ENCODE measurements around the gene SYT6. TPM values are rescaled to one million over a fixed set of nuclear protein-coding genes. Genes with fewer than 3 reads are reported as not detected.

Gene SYT6
- total RNA-seq = under 0.01 TPM

GRCh38 chr1:114153261-114154145 is at the start of gene SYT6:
SYT6 (minus strand) TSS chr1:114153869; CDS start chr1:114153772, 97 bp downstream.
- no peaks in the 10 kb centered on the region for H3K9me3 ChIP-seq (ENCODE audit: control insufficient read depth in 3 of 3, low read length in 3 of 3)

GRCh38 chr1:114201486-114201885 is 47.8 kb upstream of the SYT6 start:
- H3K27me3 ChIP-seq (ENCODE audit: control insufficient read depth in 3 of 3, insufficient read depth in 3 of 3, low read length in 3 of 3) = peaks cover 0 to 5% (median 4%) of the 10 kb centered on the region in 3 donors
- no peak overlapping the region for H3K9ac ChIP-seq (ENCODE audit: low read depth in 1 of 3, low read length in 3 of 3)
- H3K9me3 ChIP-seq (ENCODE audit: control insufficient read depth in 3 of 3, low read length in 3 of 3) = no peaks in the 10 kb centered on the region
- H3K4me3 ChIP-seq (ENCODE audit: low read length in 3 of 3) = no peak overlapping the region
- no peak overlapping the region for H3K27ac ChIP-seq (ENCODE audit: low read depth, low read length)
- H3K36me3 ChIP-seq (ENCODE audit: control insufficient read depth in 3 of 3, insufficient read depth in 3 of 3, low read length in 3 of 3) = no peaks in the 10 kb centered on the region
- H3K4me1 ChIP-seq (ENCODE audit: control insufficient read depth in 3 of 3, insufficient read depth in 3 of 3, low read length in 3 of 3) = no peaks in the 10 kb centered on the region

More at GRCh38 chr1:114153261-114154145, at the start of gene SYT6:
- peak within 1 kb of the TSS in 2 of 3 donors; percentile 65 to 67 for H3K4me3 ChIP-seq (ENCODE audit: low read length in 3 of 3)
- no peak within 1 kb of the TSS for H3K27ac ChIP-seq (ENCODE audit: low read depth, low read length)
- H3K9ac ChIP-seq (ENCODE audit: low read depth in 1 of 3, low read length in 3 of 3) = peak within 1 kb of the TSS in 2 of 3 donors; percentile 45 to 73
- H3K4me1 ChIP-seq (ENCODE audit: control insufficient read depth in 3 of 3, insufficient read depth in 3 of 3, low read length in 3 of 3) = peaks cover 19 to 29% (median 20%) of the 10 kb centered on the region in 3 donors
- no peaks in the 10 kb centered on the region for H3K36me3 ChIP-seq (ENCODE audit: control insufficient read depth in 3 of 3, insufficient read depth in 3 of 3, low read length in 3 of 3)
- peaks cover 61 to 78% (median 75%) of the 10 kb centered on the region in 3 donors for H3K27me3 ChIP-seq (ENCODE audit: control insufficient read depth in 3 of 3, insufficient read depth in 3 of 3, low read length in 3 of 3)

GRCh38 chr1:114199017-114199594 is 45.4 kb upstream of the SYT6 start:
- Histone ChIP-seq H3K9ac (ENCODE audit: low read depth in 1 of 3, low read length in 3 of 3) (no peak overlapping the region), H3K4me1 (ENCODE audit: control insufficient read depth in 3 of 3, insufficient read depth in 3 of 3, low read length in 3 of 3) (no peaks in the 10 kb centered on the region), H3K9me3 (ENCODE audit: control insufficient read depth in 3 of 3, low read length in 3 of 3) (peaks cover 0 to 2% (median 0%) of the 10 kb centered on the region in 3 donors), H3K36me3 (ENCODE audit: control insufficient read depth in 3 of 3, insufficient read depth in 3 of 3, low read length in 3 of 3) (no peaks in the 10 kb centered on the region), H3K27me3 (ENCODE audit: control insufficient read depth in 3 of 3, insufficient read depth in 3 of 3, low read length in 3 of 3) (peaks cover 0 to 5% (median 4%) of the 10 kb centered on the region in 3 donors), H3K27ac (ENCODE audit: low read depth, low read length) (no peak overlapping the region), H3K4me3 (ENCODE audit: low read length in 3 of 3) (no peak overlapping the region)

GRCh38 chr1:114196992-114197907 is 43.6 kb upstream of the SYT6 start:
- H3K9me3 ChIP-seq (ENCODE audit: control insufficient read depth in 3 of 3, low read length in 3 of 3) = peaks cover 0 to 2% (median 0%) of the 10 kb centered on the region in 3 donors
- H3K9ac ChIP-seq (ENCODE audit: low read depth in 1 of 3, low read length in 3 of 3) = no peak overlapping the region
- no peaks in the 10 kb centered on the region for H3K36me3 ChIP-seq (ENCODE audit: control insufficient read depth in 3 of 3, insufficient read depth in 3 of 3, low read length in 3 of 3)
- no peaks in the 10 kb centered on the region for H3K4me1 ChIP-seq (ENCODE audit: control insufficient read depth in 3 of 3, insufficient read depth in 3 of 3, low read length in 3 of 3)
- H3K27me3 ChIP-seq (ENCODE audit: control insufficient read depth in 3 of 3, insufficient read depth in 3 of 3, low read length in 3 of 3) = peaks cover 0 to 5% (median 4%) of the 10 kb centered on the region in 3 donors
- H3K4me3 ChIP-seq (ENCODE audit: low read length in 3 of 3) = no peak overlapping the region
- H3K27ac ChIP-seq (ENCODE audit: low read depth, low read length) = no peak overlapping the region

DNA sequence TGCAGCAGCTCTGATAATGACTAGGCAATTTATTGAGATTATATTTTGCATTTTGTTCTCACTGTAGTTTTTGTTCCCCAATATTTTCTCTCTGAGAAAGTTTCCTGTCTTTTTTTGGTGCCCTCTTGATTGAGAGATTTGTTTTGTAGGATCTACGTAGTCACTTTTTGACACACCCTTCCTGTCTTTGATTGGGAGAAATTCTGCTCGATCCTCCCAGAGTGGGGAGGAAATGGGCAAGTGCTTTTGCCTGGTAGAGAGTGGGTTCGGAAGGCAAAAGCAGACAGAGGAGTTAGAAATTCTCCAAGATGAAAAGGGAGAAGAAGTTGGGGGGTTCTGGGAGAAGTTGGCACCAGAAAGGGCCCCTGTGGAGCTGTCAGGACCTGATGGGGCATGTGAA is 42.1 kb upstream of the SYT6 start:
- Histone ChIP-seq H3K9ac (ENCODE audit: low read depth in 1 of 3, low read length in 3 of 3) (no peak overlapping the region), H3K4me1 (ENCODE audit: control insufficient read depth in 3 of 3, insufficient read depth in 3 of 3, low read length in 3 of 3) (no peaks in the 10 kb centered on the region), H3K27ac (ENCODE audit: low read depth, low read length) (no peak overlapping the region), H3K36me3 (ENCODE audit: control insufficient read depth in 3 of 3, insufficient read depth in 3 of 3, low read length in 3 of 3) (no peaks in the 10 kb centered on the region), H3K4me3 (ENCODE audit: low read length in 3 of 3) (no peak overlapping the region), H3K27me3 (ENCODE audit: control insufficient read depth in 3 of 3, insufficient read depth in 3 of 3, low read length in 3 of 3) (peaks cover 0 to 5% (median 4%) of the 10 kb centered on the region in 3 donors), H3K9me3 (ENCODE audit: control insufficient read depth in 3 of 3, low read length in 3 of 3) (peaks cover 0 to 2% (median 0%) of the 10 kb centered on the region in 3 donors)

DNA sequence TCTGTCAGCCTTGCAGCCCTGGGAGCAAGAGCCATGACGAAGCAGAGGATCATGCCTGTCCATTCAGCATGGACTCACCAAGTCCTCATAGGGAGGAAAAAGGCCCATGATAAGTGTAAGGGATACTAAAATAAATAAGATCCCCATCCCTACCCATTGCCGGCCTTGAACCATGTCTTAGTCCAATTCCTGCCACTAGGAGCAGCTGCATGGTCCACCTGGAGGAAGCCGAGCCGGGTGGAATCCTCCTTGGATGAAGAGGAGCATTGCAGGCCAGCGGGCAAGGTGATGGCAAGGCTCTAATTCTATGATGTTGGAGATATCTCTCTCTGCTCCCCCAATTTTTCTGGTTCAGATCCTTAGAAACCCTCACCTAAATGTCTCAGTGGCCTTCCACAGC is 38.7 kb upstream of the SYT6 start:
- H3K27me3 ChIP-seq (ENCODE audit: control insufficient read depth in 3 of 3, insufficient read depth in 3 of 3, low read length in 3 of 3) = peaks cover 0 to 5% (median 4%) of the 10 kb centered on the region in 3 donors
- no peak overlapping the region for H3K9ac ChIP-seq (ENCODE audit: low read depth in 1 of 3, low read length in 3 of 3)
- H3K9me3 ChIP-seq (ENCODE audit: control insufficient read depth in 3 of 3, low read length in 3 of 3) = peaks cover 0 to 2% (median 0%) of the 10 kb centered on the region in 3 donors
- H3K4me1 ChIP-seq (ENCODE audit: control insufficient read depth in 3 of 3, insufficient read depth in 3 of 3, low read length in 3 of 3) = no peaks in the 10 kb centered on the region
- no peak overlapping the region for H3K27ac ChIP-seq (ENCODE audit: low read depth, low read length)
- H3K36me3 ChIP-seq (ENCODE audit: control insufficient read depth in 3 of 3, insufficient read depth in 3 of 3, low read length in 3 of 3) = no peaks in the 10 kb centered on the region
- H3K4me3 ChIP-seq (ENCODE audit: low read length in 3 of 3) = no peak overlapping the region

GRCh38 chr1:114189398-114189797 is 35.7 kb upstream of the SYT6 start:
- no peak overlapping the region for H3K9ac ChIP-seq (ENCODE audit: low read depth in 1 of 3, low read length in 3 of 3)

DNA sequence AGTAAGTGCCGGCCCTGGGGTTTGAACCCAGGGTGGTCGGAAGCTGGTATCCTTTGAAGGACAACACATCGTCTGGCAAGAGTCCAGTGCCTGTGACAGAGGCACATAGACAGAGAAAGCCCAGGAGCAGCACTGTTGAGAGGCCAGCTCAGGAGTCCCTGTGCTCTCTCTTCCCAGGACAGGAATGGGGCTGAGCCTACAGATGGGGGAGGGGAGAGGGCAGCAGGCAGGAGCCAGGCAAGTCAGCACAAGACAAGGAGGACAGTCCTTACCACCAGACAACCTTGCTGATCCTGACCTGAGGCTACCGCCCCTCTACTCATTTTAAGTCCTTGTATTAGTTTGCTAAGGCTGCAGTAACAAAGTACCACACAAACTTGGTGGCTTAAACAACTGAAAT is 27.7 kb upstream of the SYT6 start:
- Histone ChIP-seq H3K36me3 (ENCODE audit: control insufficient read depth in 3 of 3, insufficient read depth in 3 of 3, low read length in 3 of 3) (no peaks in the 10 kb centered on the region), H3K4me3 (ENCODE audit: low read length in 3 of 3) (no peak overlapping the region), H3K4me1 (ENCODE audit: control insufficient read depth in 3 of 3, insufficient read depth in 3 of 3, low read length in 3 of 3) (no peaks in the 10 kb centered on the region), H3K27ac (ENCODE audit: low read depth, low read length) (no peak overlapping the region), H3K9me3 (ENCODE audit: control insufficient read depth in 3 of 3, low read length in 3 of 3) (no peaks in the 10 kb centered on the region), H3K9ac (ENCODE audit: low read depth in 1 of 3, low read length in 3 of 3) (no peak overlapping the region), H3K27me3 (ENCODE audit: control insufficient read depth in 3 of 3, insufficient read depth in 3 of 3, low read length in 3 of 3) (no peaks in the 10 kb centered on the region)

More at GRCh38 chr1:114189398-114189797, 35.7 kb upstream of the SYT6 start:
- Histone ChIP-seq H3K27me3 (ENCODE audit: control insufficient read depth in 3 of 3, insufficient read depth in 3 of 3, low read length in 3 of 3) (no peaks in the 10 kb centered on the region), H3K4me1 (ENCODE audit: control insufficient read depth in 3 of 3, insufficient read depth in 3 of 3, low read length in 3 of 3) (no peaks in the 10 kb centered on the region), H3K4me3 (ENCODE audit: low read length in 3 of 3) (no peak overlapping the region), H3K9me3 (ENCODE audit: control insufficient read depth in 3 of 3, low read length in 3 of 3) (no peaks in the 10 kb centered on the region), H3K27ac (ENCODE audit: low read depth, low read length) (no peak overlapping the region), H3K36me3 (ENCODE audit: control insufficient read depth in 3 of 3, insufficient read depth in 3 of 3, low read length in 3 of 3) (no peaks in the 10 kb centered on the region)

DNA sequence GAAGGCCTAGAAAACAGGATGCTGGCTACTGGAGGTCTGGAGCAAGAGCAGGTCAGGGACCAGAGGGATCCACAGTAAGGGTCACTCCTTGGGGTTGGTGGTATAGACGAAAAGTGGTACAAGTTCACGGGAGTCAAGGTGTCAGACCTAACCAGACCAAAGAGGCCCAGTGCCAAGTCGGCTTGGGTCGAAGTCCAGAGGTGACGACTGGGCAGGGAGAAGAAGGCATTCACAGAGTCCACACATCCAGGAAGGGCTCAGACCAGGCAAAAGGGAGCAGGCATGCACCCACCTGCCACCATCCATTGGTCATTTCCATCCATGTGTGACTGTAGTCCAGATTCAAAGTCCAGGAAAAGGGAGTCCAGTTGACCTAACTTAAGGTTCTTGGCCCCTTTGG is 27.1 kb upstream of the SYT6 start:
- no peak overlapping the region for H3K27ac ChIP-seq (ENCODE audit: low read depth, low read length)
- H3K9me3 ChIP-seq (ENCODE audit: control insufficient read depth in 3 of 3, low read length in 3 of 3) = no peaks in the 10 kb centered on the region
- no peaks in the 10 kb centered on the region for H3K27me3 ChIP-seq (ENCODE audit: control insufficient read depth in 3 of 3, insufficient read depth in 3 of 3, low read length in 3 of 3)
- no peaks in the 10 kb centered on the region for H3K36me3 ChIP-seq (ENCODE audit: control insufficient read depth in 3 of 3, insufficient read depth in 3 of 3, low read length in 3 of 3)
- no peak overlapping the region for H3K4me3 ChIP-seq (ENCODE audit: low read length in 3 of 3)
- H3K4me1 ChIP-seq (ENCODE audit: control insufficient read depth in 3 of 3, insufficient read depth in 3 of 3, low read length in 3 of 3) = no peaks in the 10 kb centered on the region
- H3K9ac ChIP-seq (ENCODE audit: low read depth in 1 of 3, low read length in 3 of 3) = no peak overlapping the region

Measured in skeletal muscle tissue (tissue), 4 donors.